ENCODE results near the gene ANO6.
"Not testable (repeated sequence)": the region's sequence is repeated elsewhere in the genome, so short reads cannot be mapped to it uniquely, and the experiment has no call there.

The ANO6 gene

GRCh38 chr12:45244561-45245343 lies 28.9 kb downstream of the ANO6 start:
- FAIRE-seq = no peak

GRCh38 chr12:45246236-45246635 lies 30.3 kb downstream of the ANO6 start:
- FAIRE-seq = no peak

GRCh38 chr12:45247589-45247988 lies 31.7 kb downstream of the ANO6 start:
- FAIRE-seq = no peak

GRCh38 chr12:45248095-45248494 lies 32.2 kb downstream of the ANO6 start:
- FAIRE-seq = no peak

GRCh38 chr12:45254254-45254653 lies 38.4 kb downstream of the ANO6 start:
- no peak for FAIRE-seq

- no peak for FAIRE-seq
Observed at GRCh38 chr12:45256721-45257120, 40.8 kb downstream of the ANO6 start.

- FAIRE-seq = no peak
Observed at GRCh38 chr12:45257185-45257930, 41.5 kb downstream of the ANO6 start.

- FAIRE-seq = no peak
Observed at GRCh38 chr12:45259675-45260074, 43.8 kb downstream of the ANO6 start.

GRCh38 chr12:45260104-45260815 lies 44.4 kb downstream of the ANO6 start:
- no peak for FAIRE-seq

- FAIRE-seq = no peak
Observed at GRCh38 chr12:45260854-45261253, 45.0 kb downstream of the ANO6 start.

- not testable (repeated sequence) for FAIRE-seq
Observed at GRCh38 chr12:45262185-45262584, 46.3 kb downstream of the ANO6 start.

GRCh38 chr12:45263587-45263986 lies 47.7 kb downstream of the ANO6 start:
- no peak for FAIRE-seq

- FAIRE-seq = no peak
Observed at GRCh38 chr12:45268672-45269411, 52.9 kb downstream of the ANO6 start.

- FAIRE-seq = no peak
Observed at GRCh38 chr12:45269412-45269751, 53.5 kb downstream of the ANO6 start.

- no peak for FAIRE-seq
Observed at GRCh38 chr12:45270951-45271350, 55.1 kb downstream of the ANO6 start.

GRCh38 chr12:45273717-45274271 lies 57.9 kb downstream of the ANO6 start:
- no peak for FAIRE-seq

- FAIRE-seq = no peak
Observed at GRCh38 chr12:45276154-45276755, 60.4 kb downstream of the ANO6 start.

GRCh38 chr12:45278447-45278846 lies 62.6 kb downstream of the ANO6 start:
- FAIRE-seq = no peak

GRCh38 chr12:45279931-45280830 lies 64.3 kb downstream of the ANO6 start:
- FAIRE-seq = no peak

GRCh38 chr12:45281994-45282393 lies 66.1 kb downstream of the ANO6 start:
- FAIRE-seq = no peak

GRCh38 chr12:45282411-45282810 lies 66.5 kb downstream of the ANO6 start:
- no peak for FAIRE-seq

Data from endometrium (tissue), 2 donors.